Heart left ventricle (tissue), 13 donors: ENCODE results near the gene SRP68.

Source experiments
- POLR2A ChIP-seq, 2 donors: fragments of 450-650 bp; IDR thresholded peaks; one replicate each; pipeline ENCODE4 v1.6.1; 2017; ENCODE audit warnings: antibody characterized with exemption in 2 of 2, mild to moderate bottlenecking in 2 of 2, moderate library complexity in 2 of 2
- TF ChIP-seq, protein P1 (sequence below), 12 donors: fragments of 200-600 bp; sonication (generic) in 4 of 12; IDR thresholded peaks; one replicate each; pipeline versions ENCODE4 v1.5.0 to v1.8.0; 2018 to 2022; ENCODE audit warnings: antibody characterized with exemption in 12 of 12, mild to moderate bottlenecking in 5 of 12
- donor health status: ischemic (EF 13 %, LVEDD 7.1; RV severe dilation, severe dysfunction).
- donor health status: DM: no; HTN: yes; CAD: no.
- donor health status: DM: no; HTN: no; CAD: no.
- donor health status: ischemic (EF 25% LVEDD 6.9; RV normal size, moderate dysfunction).
- donor health status: ischemic (EF 25% LVEDD 5.7; RV mildly dilated, moderate dysfunction).
- donor health status: ischemic (EF 35%, LVEDD 5.7; RV mildly dilated, moderate dysfunction).
- donor health status: nonischemic (EF 11% LVEDD 7.7; RV severe dilation, severe dysfunction).
- donor health status: DM: yes; HTN: yes; CAD: no.
- donor health status: PGD.
- donor health status: ischemic (EF 29% LVEDD 5.4; RV normal size, mild dysfunction).
- donor health status: nonischemic (EF 23%, LVEDD 6.1; RV moderate dilation, normal function).

DNA sequence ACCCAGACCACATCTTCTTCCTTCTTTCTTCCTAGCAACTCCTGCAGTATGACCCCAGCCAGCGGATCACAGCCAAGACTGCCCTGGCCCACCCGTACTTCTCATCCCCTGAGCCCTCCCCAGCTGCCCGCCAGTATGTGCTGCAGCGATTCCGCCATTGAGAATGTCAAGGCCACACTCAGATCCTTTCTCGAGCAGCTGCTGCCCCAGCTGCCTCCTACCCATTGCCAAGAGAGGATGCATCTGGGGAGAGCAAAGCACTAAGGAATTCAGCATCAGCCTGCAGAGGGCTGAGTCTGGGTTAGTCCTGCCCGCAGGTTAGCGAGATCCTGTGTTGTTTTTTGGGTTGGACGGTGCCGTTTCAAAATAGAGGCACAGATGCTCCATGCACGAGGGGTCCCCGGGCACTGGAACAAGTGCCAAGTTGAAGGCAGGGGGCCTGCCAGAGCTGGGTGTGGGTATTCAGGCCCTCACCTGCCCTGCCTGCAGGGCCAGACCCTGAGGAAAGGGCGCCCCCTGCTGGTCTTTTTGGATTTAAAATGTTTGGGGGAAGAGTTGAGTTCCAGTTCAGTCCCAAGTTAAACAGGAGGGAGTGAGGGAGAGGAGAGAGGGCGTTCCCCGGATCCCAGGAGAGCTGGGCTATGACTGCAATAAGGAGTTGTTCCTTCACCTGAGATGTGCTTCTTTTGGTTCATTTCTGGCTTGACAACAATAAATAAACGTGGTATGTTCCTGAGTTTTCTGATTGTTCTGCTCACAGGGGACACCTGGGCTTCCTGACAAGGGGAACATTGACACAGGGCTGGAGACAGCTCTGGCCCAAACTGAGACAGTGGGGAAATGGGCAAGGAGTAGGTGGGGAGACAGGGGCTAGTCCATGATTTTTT lies 66.8 kb downstream of the SRP68 start:
- TF ChIP-seq, protein P1, sequence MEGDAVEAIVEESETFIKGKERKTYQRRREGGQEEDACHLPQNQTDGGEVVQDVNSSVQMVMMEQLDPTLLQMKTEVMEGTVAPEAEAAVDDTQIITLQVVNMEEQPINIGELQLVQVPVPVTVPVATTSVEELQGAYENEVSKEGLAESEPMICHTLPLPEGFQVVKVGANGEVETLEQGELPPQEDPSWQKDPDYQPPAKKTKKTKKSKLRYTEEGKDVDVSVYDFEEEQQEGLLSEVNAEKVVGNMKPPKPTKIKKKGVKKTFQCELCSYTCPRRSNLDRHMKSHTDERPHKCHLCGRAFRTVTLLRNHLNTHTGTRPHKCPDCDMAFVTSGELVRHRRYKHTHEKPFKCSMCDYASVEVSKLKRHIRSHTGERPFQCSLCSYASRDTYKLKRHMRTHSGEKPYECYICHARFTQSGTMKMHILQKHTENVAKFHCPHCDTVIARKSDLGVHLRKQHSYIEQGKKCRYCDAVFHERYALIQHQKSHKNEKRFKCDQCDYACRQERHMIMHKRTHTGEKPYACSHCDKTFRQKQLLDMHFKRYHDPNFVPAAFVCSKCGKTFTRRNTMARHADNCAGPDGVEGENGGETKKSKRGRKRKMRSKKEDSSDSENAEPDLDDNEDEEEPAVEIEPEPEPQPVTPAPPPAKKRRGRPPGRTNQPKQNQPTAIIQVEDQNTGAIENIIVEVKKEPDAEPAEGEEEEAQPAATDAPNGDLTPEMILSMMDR (IDR thresholded peaks at IDR 0.05) = peak; percentile 48 to 81 (median 72)
- TF ChIP-seq POLR2A (IDR thresholded peaks at IDR 0.05) = no peak
